ENCODE measurements around the gene ZNF664.
A peak's percentile ranks its signal among the peaks of the same experiment; 100 is the strongest.

ZNF664 gene

GRCh38 chr12:123982269-123982668, 9.3 kb downstream of the ZNF664 start:
- Histone ChIP-seq H3K79me1 (replicated peaks; ENCODE audit: low read length, poor library complexity, severe bottlenecking) (peaks cover 34% of the 10 kb centered on the region), H3K18ac (ENCODE audit: low read depth in 1 of 2, low read length in 2 of 2) (no peak overlapping the region), H3K23ac (ENCODE audit: low read length in 2 of 2) (no peak overlapping the region), H4K8ac (ENCODE audit: low read length) (no peak overlapping the region), H3K27ac (ENCODE audit: low read length, poor library complexity, severe bottlenecking) (no peak overlapping the region), H3K14ac (ENCODE audit: low read length in 2 of 2) (no peak overlapping the region), H2AFZ (ENCODE audit: low read depth, low read length) (no peak overlapping the region), H4K91ac (ENCODE audit: low read length) (peak overlapping the region; percentile 28), H3K9ac (ENCODE audit: low read length) (no peak overlapping the region), H3K9me3 (ENCODE audit: control insufficient read depth, low read length) (no peaks in the 10 kb centered on the region), H2BK15ac (ENCODE audit: low read depth, poor library complexity, severe bottlenecking) (no peak overlapping the region), H2BK12ac (ENCODE audit: low read length in 2 of 2) (no peak overlapping the region), H3K4me1 (ENCODE audit: control insufficient read depth, insufficient read depth, low read depth, low read length) (no peaks in the 10 kb centered on the region), H2BK120ac (ENCODE audit: low read depth, low read length) (no peak overlapping the region), H3K4me2 (ENCODE audit: low read length, poor library complexity, severe bottlenecking) (no peak overlapping the region), H3K27me3 (ENCODE audit: control insufficient read depth in 1 of 2, insufficient read depth in 1 of 2, low read length in 2 of 2) (no peaks in the 10 kb centered on the region), H3K36me3 (ENCODE audit: control insufficient read depth in 1 of 2, insufficient read depth in 2 of 2, low read depth in 1 of 2, low read length in 2 of 2) (peaks cover 3 to 55% of the 10 kb centered on the region in 2 experiments), H2BK5ac (ENCODE audit: low read depth, low read length, poor library complexity, severe bottlenecking) (no peak overlapping the region), H3K4ac (ENCODE audit: low read depth in 1 of 2, low read length in 2 of 2) (no peak overlapping the region), H3K4me3 (ENCODE audit: insufficient read depth in 1 of 2, low read depth in 1 of 2, low read length in 2 of 2) (no peak overlapping the region), H2AK5ac (ENCODE audit: low read length, severe bottlenecking) (no peak overlapping the region)
- DNase-seq = no peak
- WGBS = 96% methylated on average over 7 of the region's 7 CpGs

GRCh38 chr12:123983822-123984485, 10.9 kb downstream of the ZNF664 start:
- Histone ChIP-seq H3K14ac (ENCODE audit: low read length in 2 of 2) (no peak overlapping the region), H4K91ac (ENCODE audit: low read length) (no peak overlapping the region), H4K8ac (ENCODE audit: low read length) (no peak overlapping the region), H3K4ac (ENCODE audit: low read depth in 1 of 2, low read length in 2 of 2) (no peak overlapping the region), H3K9me3 (ENCODE audit: control insufficient read depth, low read length) (no peaks in the 10 kb centered on the region), H2BK5ac (ENCODE audit: low read depth, low read length, poor library complexity, severe bottlenecking) (no peak overlapping the region), H3K4me2 (ENCODE audit: low read length, poor library complexity, severe bottlenecking) (no peak overlapping the region), H3K9ac (ENCODE audit: low read length) (peak overlapping the region; percentile 18), H2BK12ac (ENCODE audit: low read length in 2 of 2) (no peak overlapping the region), H2BK120ac (ENCODE audit: low read depth, low read length) (no peak overlapping the region), H2AFZ (ENCODE audit: low read depth, low read length) (no peak overlapping the region), H3K27me3 (ENCODE audit: control insufficient read depth in 1 of 2, insufficient read depth in 1 of 2, low read length in 2 of 2) (no peaks in the 10 kb centered on the region), H3K23ac (ENCODE audit: low read length in 2 of 2) (no peak overlapping the region), H3K4me1 (ENCODE audit: control insufficient read depth, insufficient read depth, low read depth, low read length) (no peaks in the 10 kb centered on the region), H3K18ac (ENCODE audit: low read depth in 1 of 2, low read length in 2 of 2) (no peak overlapping the region), H2BK15ac (ENCODE audit: low read depth, poor library complexity, severe bottlenecking) (no peak overlapping the region), H3K27ac (ENCODE audit: low read length, poor library complexity, severe bottlenecking) (no peak overlapping the region), H3K79me1 (replicated peaks; ENCODE audit: low read length, poor library complexity, severe bottlenecking) (peaks cover 40% of the 10 kb centered on the region), H3K36me3 (ENCODE audit: control insufficient read depth in 1 of 2, insufficient read depth in 2 of 2, low read depth in 1 of 2, low read length in 2 of 2) (peaks cover 9 to 57% of the 10 kb centered on the region in 2 experiments), H2AK5ac (ENCODE audit: low read length, severe bottlenecking) (no peak overlapping the region), H3K4me3 (ENCODE audit: insufficient read depth in 1 of 2, low read depth in 1 of 2, low read length in 2 of 2) (no peak overlapping the region)
- peak; percentile 82 for DNase-seq
- 61% methylated on average over 7 of the region's 7 CpGs for WGBS

GRCh38 chr12:123984903-123985302, 11.9 kb downstream of the ZNF664 start:
- Histone ChIP-seq H4K91ac (ENCODE audit: low read length) (no peak overlapping the region), H2BK120ac (ENCODE audit: low read depth, low read length) (no peak overlapping the region), H3K23ac (ENCODE audit: low read length in 2 of 2) (no peak overlapping the region), H3K4ac (ENCODE audit: low read depth in 1 of 2, low read length in 2 of 2) (no peak overlapping the region), H3K9me3 (ENCODE audit: control insufficient read depth, low read length) (no peaks in the 10 kb centered on the region), H3K27ac (ENCODE audit: low read length, poor library complexity, severe bottlenecking) (no peak overlapping the region), H2AFZ (ENCODE audit: low read depth, low read length) (no peak overlapping the region), H3K14ac (ENCODE audit: low read length in 2 of 2) (no peak overlapping the region), H2BK15ac (ENCODE audit: low read depth, poor library complexity, severe bottlenecking) (no peak overlapping the region), H3K27me3 (ENCODE audit: control insufficient read depth in 1 of 2, insufficient read depth in 1 of 2, low read length in 2 of 2) (no peaks in the 10 kb centered on the region), H2AK5ac (ENCODE audit: low read length, severe bottlenecking) (no peak overlapping the region), H3K4me3 (ENCODE audit: insufficient read depth in 1 of 2, low read depth in 1 of 2, low read length in 2 of 2) (no peak overlapping the region), H3K9ac (ENCODE audit: low read length) (no peak overlapping the region), H3K18ac (ENCODE audit: low read depth in 1 of 2, low read length in 2 of 2) (no peak overlapping the region), H3K4me2 (ENCODE audit: low read length, poor library complexity, severe bottlenecking) (no peak overlapping the region), H3K79me1 (replicated peaks; ENCODE audit: low read length, poor library complexity, severe bottlenecking) (peaks cover 40% of the 10 kb centered on the region), H4K8ac (ENCODE audit: low read length) (no peak overlapping the region), H2BK12ac (ENCODE audit: low read length in 2 of 2) (no peak overlapping the region), H3K4me1 (ENCODE audit: control insufficient read depth, insufficient read depth, low read depth, low read length) (no peaks in the 10 kb centered on the region), H2BK5ac (ENCODE audit: low read depth, low read length, poor library complexity, severe bottlenecking) (no peak overlapping the region), H3K36me3 (ENCODE audit: control insufficient read depth in 1 of 2, insufficient read depth in 2 of 2, low read depth in 1 of 2, low read length in 2 of 2) (peaks cover 9 to 59% of the 10 kb centered on the region in 2 experiments)
- DNase-seq = no peak
- 95% methylated on average over 3 of the region's 4 CpGs for WGBS

GRCh38 chr12:123986374-123986965, 13.5 kb downstream of the ZNF664 start:
- Histone ChIP-seq H3K27ac (ENCODE audit: low read length, poor library complexity, severe bottlenecking) (no peak overlapping the region), H3K4me3 (ENCODE audit: insufficient read depth in 1 of 2, low read depth in 1 of 2, low read length in 2 of 2) (no peak overlapping the region), H2BK120ac (ENCODE audit: low read depth, low read length) (peak overlapping the region; percentile 39), H3K23ac (ENCODE audit: low read length in 2 of 2) (no peak overlapping the region), H3K9me3 (ENCODE audit: control insufficient read depth, low read length) (no peaks in the 10 kb centered on the region), H4K91ac (ENCODE audit: low read length) (no peak overlapping the region), H2AFZ (ENCODE audit: low read depth, low read length) (no peak overlapping the region), H2AK5ac (ENCODE audit: low read length, severe bottlenecking) (no peak overlapping the region), H3K79me1 (replicated peaks; ENCODE audit: low read length, poor library complexity, severe bottlenecking) (peaks cover 41% of the 10 kb centered on the region), H3K36me3 (ENCODE audit: control insufficient read depth in 1 of 2, insufficient read depth in 2 of 2, low read depth in 1 of 2, low read length in 2 of 2) (peaks cover 9 to 57% of the 10 kb centered on the region in 2 experiments), H3K4me2 (ENCODE audit: low read length, poor library complexity, severe bottlenecking) (no peak overlapping the region), H3K4me1 (ENCODE audit: control insufficient read depth, insufficient read depth, low read depth, low read length) (no peaks in the 10 kb centered on the region), H4K8ac (ENCODE audit: low read length) (no peak overlapping the region), H2BK12ac (ENCODE audit: low read length in 2 of 2) (peak overlapping the region; percentile 48 to 73), H3K14ac (ENCODE audit: low read length in 2 of 2) (no peak overlapping the region), H2BK5ac (ENCODE audit: low read depth, low read length, poor library complexity, severe bottlenecking) (no peak overlapping the region), H2BK15ac (ENCODE audit: low read depth, poor library complexity, severe bottlenecking) (no peak overlapping the region), H3K27me3 (ENCODE audit: control insufficient read depth in 1 of 2, insufficient read depth in 1 of 2, low read length in 2 of 2) (no peaks in the 10 kb centered on the region), H3K18ac (ENCODE audit: low read depth in 1 of 2, low read length in 2 of 2) (peak overlapping the region; percentile 47 to 75), H3K4ac (ENCODE audit: low read depth in 1 of 2, low read length in 2 of 2) (peak overlapping the region in 1 of 2 experiments; percentile 26), H3K9ac (ENCODE audit: low read length) (peak overlapping the region; percentile 42)
- WGBS = 68% methylated on average over 2 of the region's 3 CpGs
- no peak for DNase-seq
